Measurements from ENCODE around the gene ULBP2. TPM values are rescaled to one million over a fixed set of nuclear protein-coding genes. Genes with fewer than 3 reads are reported as not detected.
"Not testable (repeated sequence)": the region's sequence is repeated elsewhere in the genome, so short reads cannot be mapped to it uniquely, and the experiment has no call there.

The ULBP2 gene
- total RNA-seq, 1 experiment from 2014 or later, result 0.13 TPM

GRCh38 chr6:149988550-149989346 lies 46.9 kb downstream of the ULBP2 start:
- no peak for TF ChIP-seq AR (CRISPR knock-in tag; IDR thresholded peaks at IDR 0.05)
- peak; percentile 56; the same call in 1 of the 2 replicates for TF ChIP-seq ESRRA (CRISPR knock-in tag; IDR thresholded peaks at IDR 0.05; ENCODE audit: borderline replicate concordance)
- TF ChIP-seq USF2 (CRISPR knock-in tag; IDR thresholded peaks at IDR 0.05), result 0 out of 2 replicates have a peak, but pooled peaks have one; percentile 14
- TF ChIP-seq RORB (CRISPR knock-in tag; IDR thresholded peaks at IDR 0.05), result no peak
- Mint-ChIP-seq H3K9me3 (no peaks in the 10 kb centered on the region), H3K27ac (no peak overlapping the region), H3K4me1 (peaks cover 37% of the 10 kb centered on the region), H3K36me3 (no peaks in the 10 kb centered on the region), H3K27me3 (ENCODE audit: low read depth) (peaks cover 100% of the 10 kb centered on the region), H3K4me3 (peak overlapping the region; percentile 5)
- DNase-seq (ENCODE audit: low spot score) (peak; percentile 72), ATAC-seq (peak; percentile 72)
- POLR2A ChIA-PET, result no interaction called here
- CTCF ChIA-PET, result interaction anchor here (1.7 kb wide), 1 partner anchor 28 kb away, joined by 4 read pairs; no protein-coding TSS in a partner anchor

GRCh38 chr6:149990212-149990660 lies 48.4 kb downstream of the ULBP2 start:
- ATAC-seq, result no peak
- peaks cover 100% of the 10 kb centered on the region for H3K27me3 Mint-ChIP-seq (ENCODE audit: low read depth)
- H3K4me3 Mint-ChIP-seq, result peak overlapping the region; percentile 68
- no peak for TF ChIP-seq SMAD3 (CRISPR knock-in tag; IDR thresholded peaks at IDR 0.05; ENCODE audit: borderline replicate concordance)
- CTCF ChIA-PET, result interaction anchor here (1.2 kb wide), 1 partner anchor 81 kb away, joined by 4 read pairs; no protein-coding TSS in a partner anchor
- POLR2A ChIA-PET, result no interaction called here
- DNase-seq (ENCODE audit: low spot score), result no peak
- no peak overlapping the region for H3K27ac Mint-ChIP-seq
- no peaks in the 10 kb centered on the region for H3K36me3 Mint-ChIP-seq
- H3K9me3 Mint-ChIP-seq, result no peaks in the 10 kb centered on the region
- H3K4me1 Mint-ChIP-seq, result peaks cover 37% of the 10 kb centered on the region

- CTCF ChIA-PET, result interaction anchor here (1.0 to 1.2 kb wide), 2 partner anchors 26 to 80 kb away, joined by 3 to 4 read pairs; no protein-coding TSS in a partner anchor
- DNase-seq (ENCODE audit: low spot score), result peak; percentile 41
- Mint-ChIP-seq H3K9me3 (no peaks in the 10 kb centered on the region), H3K36me3 (no peaks in the 10 kb centered on the region), H3K4me3 (peak overlapping the region; percentile 68), H3K27me3 (ENCODE audit: low read depth) (peaks cover 100% of the 10 kb centered on the region), H3K4me1 (peaks cover 37% of the 10 kb centered on the region), H3K27ac (no peak overlapping the region)
- POLR2A ChIA-PET, result no interaction called here
- ATAC-seq, result peak; percentile 20
- no peak for TF ChIP-seq MXD4 (CRISPR knock-in tag; IDR thresholded peaks at IDR 0.05; ENCODE audit: borderline replicate concordance)
- peak; percentile 72 for TF ChIP-seq ZNF423 (CRISPR knock-in tag; IDR thresholded peaks at IDR 0.05)
- TF ChIP-seq CDX4 (CRISPR knock-in tag; IDR thresholded peaks at IDR 0.05; ENCODE audit: borderline replicate concordance), result no peak
These were observed 49.1 kb downstream of the ULBP2 start for GRCh38 chr6:149990661-149991471.

- DNase-seq (ENCODE audit: low spot score); H3K27ac Mint-ChIP-seq; H3K9me3 Mint-ChIP-seq; POLR2A ChIA-PET; H3K36me3 Mint-ChIP-seq: not testable (repeated sequence)
- peak overlapping the region; percentile 68 for H3K4me3 Mint-ChIP-seq
- peaks cover 37% of the 10 kb centered on the region for H3K4me1 Mint-ChIP-seq
- peaks cover 100% of the 10 kb centered on the region for H3K27me3 Mint-ChIP-seq (ENCODE audit: low read depth)
- ATAC-seq, result peak; percentile 28
- CTCF ChIA-PET, result interaction anchor here (1.0 to 1.2 kb wide), 2 partner anchors 25 to 80 kb away, joined by 3 to 4 read pairs; no protein-coding TSS in a partner anchor
These were observed 49.6 kb downstream of the ULBP2 start for GRCh38 chr6:149991472-149991795.

Measured in WTC11 (cell line).